ENCODE measurements around the gene MED9.

MED9 gene

GRCh38 chr17:17540278-17540906 lies 63.6 kb downstream of the MED9 start:
- DNase-seq = peak in 1 of 3 experiments; percentile 65

GRCh38 chr17:17540935-17541639 lies 64.3 kb downstream of the MED9 start:
- DNase-seq = no peak

- DNase-seq = no peak
These were observed 64.8 kb downstream of the MED9 start for GRCh38 chr17:17541640-17542001.
